HG02642 (cell line): ENCODE measurements around the gene POLDIP3.

Experiments used
- ATAC-seq: cut with Tn5 transposase; IDR thresholded peaks from one replicate; pipeline ENCODE4 v1.9.1; 2021; ENCODE audit warnings: mild to moderate bottlenecking; ENCODE audit not compliant: unreplicated experiment, poor library complexity

Gene POLDIP3

DNA sequence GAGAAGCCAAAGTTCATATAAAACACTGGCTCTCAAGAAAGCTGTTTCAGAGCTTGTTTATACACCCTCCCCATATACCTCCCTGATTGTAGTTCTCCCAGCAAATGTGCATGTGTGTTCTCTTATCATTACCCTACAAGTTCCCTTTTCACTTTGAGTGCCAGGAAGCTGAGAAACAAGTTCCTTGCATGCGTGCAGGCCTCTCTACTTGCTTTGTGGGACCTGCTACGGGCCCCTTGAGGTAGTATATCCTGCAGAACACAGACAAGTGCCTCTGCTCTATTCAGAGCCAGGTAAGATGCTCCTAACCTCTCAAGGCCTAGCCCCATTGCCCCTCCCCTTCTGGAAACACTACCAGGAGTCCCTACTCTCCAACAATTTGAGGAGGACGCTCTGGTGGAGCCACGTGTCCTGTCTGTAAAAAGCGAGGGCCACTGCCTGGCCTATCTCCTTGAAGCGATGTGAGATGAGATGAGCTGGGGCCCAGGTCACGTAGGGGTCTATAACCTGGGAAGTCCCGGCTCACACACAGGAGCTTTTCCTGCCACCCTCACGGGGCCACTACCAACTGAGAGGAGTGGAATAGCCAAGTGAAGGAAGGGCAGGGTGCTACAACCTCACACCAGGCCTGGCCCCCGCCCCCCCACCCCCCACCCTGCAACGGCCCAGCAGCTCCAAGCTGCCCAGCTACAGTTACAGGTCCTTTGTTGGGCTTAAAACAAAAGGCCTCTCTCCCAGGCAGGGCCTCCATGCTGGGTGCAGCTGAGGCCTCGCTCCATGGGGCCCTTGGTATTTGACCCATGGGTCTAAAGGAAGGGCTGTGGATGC, 28.3 kb upstream of the POLDIP3 start:
- no peak for ATAC-seq

- no peak for ATAC-seq
Observed at GRCh38 chr22:42641801-42642413, 27.2 kb upstream of the POLDIP3 start.

DNA sequence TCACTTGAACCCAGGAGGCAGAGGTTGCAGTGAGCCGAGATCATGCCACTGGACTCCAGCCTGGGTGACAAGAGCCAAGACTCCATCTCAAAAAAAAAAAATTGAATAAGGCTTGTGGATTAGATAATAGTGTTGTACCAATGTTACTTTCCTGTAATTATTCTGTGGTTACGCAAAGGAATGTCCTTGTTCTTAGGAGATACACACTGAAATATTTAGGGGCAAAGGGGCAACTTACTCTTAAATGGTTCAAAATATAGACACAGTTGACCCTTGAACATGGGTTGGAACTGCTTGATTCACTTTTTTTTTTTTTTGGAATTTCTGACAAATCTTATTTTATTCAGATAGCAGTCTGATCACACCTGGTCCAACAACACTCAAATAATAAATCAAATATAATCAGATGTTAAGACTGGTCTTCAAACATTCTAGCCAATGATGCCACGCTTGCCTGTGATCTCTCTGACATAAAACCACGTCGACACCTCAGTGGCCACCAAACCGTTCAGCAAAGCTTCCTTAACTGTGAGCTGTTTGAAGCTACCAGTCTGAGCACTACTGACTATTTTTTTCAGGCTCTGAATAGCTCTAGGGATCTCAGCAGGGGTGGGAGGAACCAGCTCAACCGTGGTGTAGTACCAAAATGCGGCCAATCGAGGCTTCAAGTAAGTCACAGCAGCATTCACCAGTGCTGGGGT, 25.0 kb upstream of the POLDIP3 start:
- ATAC-seq = no peak

GRCh38 chr22:42637555-42637954, 22.9 kb upstream of the POLDIP3 start:
- no peak for ATAC-seq

DNA sequence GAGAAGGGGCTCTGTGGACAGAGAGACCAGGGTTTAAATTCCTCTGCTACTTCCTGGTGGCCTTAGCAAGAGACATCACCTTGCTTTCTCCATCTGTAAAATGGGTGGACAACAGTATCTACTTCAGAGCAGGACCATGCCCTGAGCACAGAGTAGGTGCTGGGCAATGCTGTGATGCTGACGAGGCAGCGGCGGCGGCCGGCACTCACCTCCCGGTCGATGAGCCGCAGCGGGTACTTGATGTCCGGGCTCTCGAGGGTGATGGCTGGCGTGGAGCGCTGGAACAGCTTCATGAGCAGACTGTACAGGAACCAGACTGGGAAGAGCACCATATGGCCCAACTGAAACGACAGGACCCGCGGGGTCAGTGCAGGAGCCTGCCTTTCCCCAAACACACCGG, 21.8 kb upstream of the POLDIP3 start:
- no peak for ATAC-seq

DNA sequence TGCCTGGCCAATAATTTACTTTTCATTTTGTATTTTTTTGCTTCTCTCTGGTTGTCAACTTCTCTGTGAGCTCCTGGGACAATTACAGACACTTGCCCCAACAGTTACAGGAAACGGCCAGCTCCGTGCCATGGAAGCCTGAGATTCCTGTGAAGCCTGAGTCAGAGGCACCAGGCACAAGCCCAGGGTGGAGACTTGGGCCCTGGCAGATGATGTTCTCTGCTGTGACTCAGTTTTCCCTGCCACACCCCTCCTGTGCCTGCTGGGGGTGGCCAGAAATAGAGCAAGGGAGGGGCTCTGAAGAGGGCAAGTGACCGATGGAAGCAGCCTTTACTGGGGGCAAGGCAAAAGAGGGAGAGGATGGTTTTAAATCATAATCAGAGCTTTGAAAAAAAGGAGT, 20.8 kb upstream of the POLDIP3 start:
- ATAC-seq = no peak

- no peak for ATAC-seq
Observed at GRCh38 chr22:42633013-42633412, 18.3 kb upstream of the POLDIP3 start.

- no peak for ATAC-seq
Observed at GRCh38 chr22:42632096-42632495, 17.4 kb upstream of the POLDIP3 start.

DNA sequence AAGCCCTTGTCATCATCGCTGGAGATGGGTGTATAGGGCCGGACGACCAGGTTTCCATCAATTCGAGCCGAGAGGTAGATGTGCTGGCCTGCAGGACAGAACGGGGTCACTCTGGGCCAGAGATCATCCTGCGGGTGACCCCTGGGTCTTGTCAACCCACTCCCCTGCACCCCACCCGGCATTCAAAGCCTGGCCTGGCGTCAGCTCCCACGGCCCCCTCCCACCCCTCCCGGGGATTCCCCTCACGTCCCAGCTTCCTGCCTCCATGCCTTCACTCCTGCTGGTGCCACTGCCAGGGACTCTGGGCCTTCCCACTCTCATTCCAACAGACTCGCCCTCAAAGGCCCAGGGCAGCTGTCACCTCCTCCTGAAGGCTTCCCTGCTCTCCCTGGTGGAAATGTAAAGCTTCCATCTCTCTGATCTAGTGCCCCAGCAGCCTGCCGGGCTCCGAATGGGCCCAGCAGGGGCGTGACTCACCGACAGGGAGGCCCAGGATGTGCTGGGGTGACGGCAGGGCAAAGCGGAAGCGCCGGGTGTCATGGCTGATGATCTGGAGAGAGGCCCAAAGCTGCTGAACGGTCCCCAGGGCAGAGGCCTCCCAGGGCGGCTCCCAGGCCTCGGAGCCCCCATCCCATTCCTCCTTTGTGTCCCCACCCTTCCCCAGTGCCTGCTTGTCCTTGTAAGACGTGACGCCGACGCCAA, 16.4 kb upstream of the POLDIP3 start:
- no peak for ATAC-seq

- ATAC-seq = no peak
Observed at GRCh38 chr22:42630211-42630610, 15.5 kb upstream of the POLDIP3 start.

- ATAC-seq = no peak
Observed at GRCh38 chr22:42627981-42628380, 13.3 kb upstream of the POLDIP3 start.

- no peak for ATAC-seq
Observed at GRCh38 chr22:42626951-42627625, 12.4 kb upstream of the POLDIP3 start.

DNA sequence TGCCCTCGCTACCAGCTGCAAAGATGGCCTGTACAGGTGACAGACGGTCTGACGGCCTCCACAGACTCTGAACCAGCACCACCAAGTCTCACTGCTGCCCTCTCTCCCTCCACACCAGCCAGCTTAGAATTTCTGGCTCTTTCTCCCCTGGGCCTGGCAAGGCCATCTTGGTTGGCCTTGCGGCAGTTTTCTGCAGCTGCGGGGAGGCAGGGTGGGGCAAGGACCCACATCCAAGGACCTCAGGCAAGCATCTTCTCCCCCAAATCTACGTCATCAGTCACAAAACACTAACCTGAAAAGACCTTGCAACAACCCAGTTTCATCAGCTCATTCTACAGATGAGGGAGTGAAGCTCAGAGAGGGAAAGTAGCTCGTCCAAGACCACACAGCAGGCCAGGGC, 11.7 kb upstream of the POLDIP3 start:
- no peak for ATAC-seq

GRCh38 chr22:42625416-42625815, 10.7 kb upstream of the POLDIP3 start:
- ATAC-seq = no peak

DNA sequence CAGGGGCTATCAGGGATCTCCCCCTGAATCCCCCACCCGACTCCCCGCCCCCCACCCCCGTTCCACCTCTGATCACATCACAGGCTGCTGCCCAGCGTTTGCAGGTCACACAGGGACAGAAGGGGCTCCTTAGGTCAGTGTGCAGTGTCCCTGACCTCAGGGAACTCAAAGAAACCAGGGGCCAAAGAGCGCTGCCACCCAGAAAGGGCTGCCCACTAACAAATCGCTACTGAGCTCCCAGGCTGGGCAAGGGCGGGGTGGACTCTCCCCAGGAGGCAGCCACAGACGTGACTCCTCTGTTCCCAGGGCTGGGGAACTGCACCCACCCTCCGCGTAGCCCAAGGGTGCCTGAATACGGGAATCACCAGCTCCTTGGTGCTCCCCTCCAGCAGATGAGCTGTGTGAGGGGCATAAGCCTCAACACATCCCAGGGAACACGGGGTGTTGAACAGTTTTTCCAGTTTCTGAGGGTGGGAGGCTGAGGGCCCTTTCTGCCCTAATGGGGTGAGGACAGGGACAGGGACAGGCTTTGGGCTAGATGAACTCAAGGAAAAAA, 9.9 kb upstream of the POLDIP3 start:
- ATAC-seq = no peak

DNA sequence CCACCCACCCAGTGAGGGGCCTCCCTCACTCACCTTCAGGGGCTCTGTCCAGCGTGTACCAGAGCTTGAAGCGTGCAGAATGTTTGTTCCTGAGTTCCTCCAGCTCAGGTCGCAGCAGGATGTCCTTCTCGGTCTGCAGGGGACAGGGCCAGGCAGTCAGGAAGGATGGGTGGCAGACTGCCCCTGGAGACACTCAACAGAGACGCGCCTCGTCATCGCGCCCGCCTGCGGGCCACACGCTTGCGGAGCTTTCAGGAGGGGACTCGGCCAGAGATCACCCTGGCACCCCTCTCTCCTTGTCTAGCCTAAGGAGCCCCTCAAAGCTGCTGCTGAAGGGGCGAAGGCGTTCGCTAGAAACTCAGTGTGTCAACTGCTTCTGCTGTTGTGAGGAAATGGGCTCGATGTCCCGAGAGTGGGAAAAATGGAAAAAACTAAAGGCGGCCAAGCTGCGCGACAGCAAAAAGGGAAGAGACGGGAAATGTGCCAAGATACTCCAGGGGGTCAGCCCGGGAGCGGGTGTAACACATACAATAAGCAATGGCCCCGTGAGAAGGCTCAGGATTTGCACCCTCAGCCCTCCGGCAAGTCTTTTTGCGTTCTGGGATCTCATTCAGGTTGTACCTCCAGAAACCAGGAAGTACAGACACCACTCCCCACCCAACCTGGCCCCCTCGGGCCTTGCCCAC, 9.2 kb upstream of the POLDIP3 start:
- no peak for ATAC-seq

GRCh38 chr22:42623301-42623751, 8.6 kb upstream of the POLDIP3 start:
- no peak for ATAC-seq

GRCh38 chr22:42622061-42622710, 7.5 kb upstream of the POLDIP3 start:
- no peak for ATAC-seq

DNA sequence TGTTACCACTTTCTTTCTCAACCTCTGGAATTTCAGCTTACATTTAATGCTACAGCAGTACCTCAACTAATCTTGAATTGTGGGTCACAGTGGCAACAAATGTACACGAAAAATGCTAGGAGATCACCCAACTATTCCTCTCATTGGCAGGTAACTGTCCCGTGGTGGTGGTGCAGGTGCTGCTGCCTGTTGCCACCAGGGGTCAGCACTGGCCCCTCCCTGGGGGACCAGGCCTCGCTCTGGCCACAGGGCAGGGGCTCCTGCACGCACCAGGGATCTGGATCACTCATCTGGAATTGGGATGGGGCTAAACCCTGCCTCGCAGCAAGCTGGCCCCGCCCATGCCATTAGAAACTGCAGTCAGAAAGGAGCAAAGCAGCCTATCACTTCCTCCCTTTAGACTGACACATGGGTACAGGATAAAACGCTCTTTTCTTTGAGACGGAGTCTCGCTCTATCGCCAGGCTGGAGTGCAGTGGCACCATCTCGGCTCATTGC, 6.9 kb upstream of the POLDIP3 start:
- no peak for ATAC-seq
